GM12873 (cell line): ENCODE data around the gene OLFM2.

Source experiments
- TF ChIP-seq, protein P1 (sequence below): IDR thresholded peaks from 2 replicates; pipeline ENCODE4 v1.5.1; 2012; ENCODE audit warnings: low read depth, mild to moderate bottlenecking, moderate library complexity, low read length, control low read depth; ENCODE audit not compliant: insufficient read depth; ENCODE audit errors: missing control alignments

The OLFM2 gene

DNA sequence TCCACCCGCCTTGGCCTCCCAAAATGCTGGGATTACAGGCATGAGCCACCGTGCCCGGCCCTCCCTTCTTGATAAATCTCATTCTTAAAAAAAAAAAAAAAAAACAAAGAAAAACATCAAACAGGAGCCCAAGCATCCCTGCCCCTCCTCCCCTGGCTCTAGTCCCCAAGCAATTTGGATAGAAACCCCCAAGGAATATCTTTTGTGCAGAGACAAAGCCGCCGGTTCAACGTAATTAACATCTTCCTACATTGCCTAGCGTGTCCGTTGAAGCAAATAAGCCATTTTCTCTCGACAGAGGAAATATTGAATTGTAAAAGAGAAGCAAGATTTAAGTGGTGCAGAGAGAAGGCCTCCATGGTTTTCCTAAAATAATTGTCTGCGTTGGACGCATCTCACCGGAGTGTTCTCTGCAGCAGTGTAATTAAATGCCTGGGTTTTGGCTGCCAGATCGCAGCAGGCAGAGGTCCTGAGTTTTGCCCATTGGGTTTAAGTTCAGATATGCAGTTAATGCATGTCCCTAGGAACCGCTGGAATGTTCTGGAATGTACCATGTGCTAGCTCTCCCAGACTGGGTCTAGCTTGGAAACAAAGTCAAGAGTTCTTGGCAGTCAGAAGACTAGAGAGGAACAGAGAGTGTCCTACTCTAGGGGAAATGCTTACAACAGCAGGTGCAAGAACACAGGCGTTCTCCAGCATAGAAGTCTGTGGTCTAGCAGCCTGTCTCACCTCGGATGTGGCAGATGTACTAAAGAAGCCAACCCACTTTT, 70.4 kb downstream of the OLFM2 start:
- TF ChIP-seq, protein P1, sequence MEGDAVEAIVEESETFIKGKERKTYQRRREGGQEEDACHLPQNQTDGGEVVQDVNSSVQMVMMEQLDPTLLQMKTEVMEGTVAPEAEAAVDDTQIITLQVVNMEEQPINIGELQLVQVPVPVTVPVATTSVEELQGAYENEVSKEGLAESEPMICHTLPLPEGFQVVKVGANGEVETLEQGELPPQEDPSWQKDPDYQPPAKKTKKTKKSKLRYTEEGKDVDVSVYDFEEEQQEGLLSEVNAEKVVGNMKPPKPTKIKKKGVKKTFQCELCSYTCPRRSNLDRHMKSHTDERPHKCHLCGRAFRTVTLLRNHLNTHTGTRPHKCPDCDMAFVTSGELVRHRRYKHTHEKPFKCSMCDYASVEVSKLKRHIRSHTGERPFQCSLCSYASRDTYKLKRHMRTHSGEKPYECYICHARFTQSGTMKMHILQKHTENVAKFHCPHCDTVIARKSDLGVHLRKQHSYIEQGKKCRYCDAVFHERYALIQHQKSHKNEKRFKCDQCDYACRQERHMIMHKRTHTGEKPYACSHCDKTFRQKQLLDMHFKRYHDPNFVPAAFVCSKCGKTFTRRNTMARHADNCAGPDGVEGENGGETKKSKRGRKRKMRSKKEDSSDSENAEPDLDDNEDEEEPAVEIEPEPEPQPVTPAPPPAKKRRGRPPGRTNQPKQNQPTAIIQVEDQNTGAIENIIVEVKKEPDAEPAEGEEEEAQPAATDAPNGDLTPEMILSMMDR = no peak

DNA sequence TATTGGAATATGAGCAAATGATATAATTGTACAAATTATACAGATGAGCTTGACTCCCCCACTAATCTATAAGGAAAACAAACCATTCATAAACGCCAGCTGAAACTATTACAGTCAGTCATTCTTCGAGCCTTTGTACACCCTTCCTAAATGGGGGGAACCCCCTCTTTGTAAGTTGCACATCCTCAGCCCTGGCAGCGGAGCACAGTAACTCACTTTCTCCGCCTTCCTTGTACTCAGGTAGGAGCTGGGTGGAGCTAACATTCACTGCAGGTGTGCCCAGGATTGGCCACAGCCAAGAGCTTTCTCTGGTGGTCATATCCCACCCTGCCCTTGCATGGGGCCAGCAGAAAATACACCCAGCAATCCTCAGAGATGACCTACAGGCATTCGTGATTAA, 72.6 kb downstream of the OLFM2 start:
- TF ChIP-seq, protein P1 = no peak

DNA sequence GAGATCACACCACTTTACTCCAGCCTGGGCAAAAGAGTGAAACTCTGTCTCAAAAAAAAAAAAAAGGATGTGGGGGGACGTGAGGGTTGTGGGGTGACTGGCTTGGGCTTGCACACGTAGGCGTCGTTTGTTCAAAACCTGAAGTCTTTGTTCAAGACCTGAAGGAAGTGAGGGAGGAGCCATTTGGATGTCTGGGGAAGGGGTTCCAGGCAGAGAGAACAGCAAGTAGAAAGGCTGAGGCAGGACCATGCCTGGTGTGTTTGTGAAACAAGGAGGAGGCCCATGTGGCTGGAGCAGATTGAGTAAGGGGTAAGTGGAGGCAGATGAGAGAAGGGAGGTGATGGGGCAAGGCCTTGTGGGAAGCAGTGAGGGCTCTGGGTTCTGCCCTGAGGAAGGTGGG, 73.4 kb downstream of the OLFM2 start:
- TF ChIP-seq, protein P1 = no peak

DNA sequence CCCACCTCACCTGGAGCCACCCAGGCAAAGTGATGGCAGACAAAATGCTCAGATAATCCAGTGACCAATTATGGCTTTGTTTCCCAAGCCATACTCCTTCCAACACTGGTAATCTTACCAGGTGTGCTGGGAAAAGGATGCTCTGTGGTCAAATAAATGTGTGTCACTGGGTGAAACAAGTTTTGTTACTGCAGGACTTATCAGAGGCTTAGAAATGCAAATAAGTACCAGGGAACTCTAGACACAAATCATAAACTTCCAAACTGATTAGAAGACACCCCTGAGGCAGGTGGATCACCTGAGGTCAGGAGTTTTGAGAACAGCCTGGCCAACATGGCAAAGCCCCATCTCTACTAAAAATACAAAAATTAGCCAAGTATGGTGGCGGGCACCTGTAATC, 74.8 kb downstream of the OLFM2 start:
- TF ChIP-seq, protein P1 = no peak

DNA sequence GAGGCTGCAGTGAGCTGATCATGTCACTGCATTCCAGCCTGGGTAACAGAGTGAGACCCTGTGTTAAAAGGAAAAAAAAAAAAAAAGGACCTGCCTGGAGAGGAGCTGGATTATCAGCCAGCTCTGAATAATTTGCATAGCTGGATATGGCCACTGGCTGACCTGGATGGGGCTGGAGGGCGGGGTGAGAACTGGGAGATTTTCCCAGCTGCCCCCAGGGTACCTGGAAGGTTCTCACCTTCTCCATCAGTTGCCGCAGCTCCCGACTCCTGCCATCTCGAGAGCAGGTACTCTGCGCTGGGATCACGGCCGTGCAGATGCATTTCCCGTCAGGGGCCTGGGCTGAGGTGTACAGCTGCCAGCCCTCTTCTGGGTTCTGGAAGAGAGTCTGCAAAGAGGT, 75.9 kb downstream of the OLFM2 start:
- TF ChIP-seq, protein P1 = no peak

DNA sequence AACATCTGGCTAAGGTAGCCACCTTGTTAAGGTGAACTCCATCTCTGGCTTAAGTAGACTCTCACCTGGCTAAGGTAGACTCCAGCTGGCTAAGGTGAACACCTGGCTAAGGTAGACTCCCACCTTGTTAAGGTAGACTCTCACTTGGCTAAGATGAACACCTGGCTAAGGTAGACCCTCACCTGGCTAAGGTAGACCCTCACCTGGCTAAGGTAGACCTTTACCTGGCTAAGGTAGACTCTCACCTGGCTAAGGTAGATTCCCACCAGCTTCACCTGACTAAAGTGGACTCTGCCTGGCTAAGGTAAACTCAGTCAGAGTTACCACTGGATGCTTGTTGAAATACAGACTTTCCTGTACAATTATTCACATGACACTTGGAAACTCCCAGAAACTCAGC, 77.5 kb downstream of the OLFM2 start:
- TF ChIP-seq, protein P1 = no peak

DNA sequence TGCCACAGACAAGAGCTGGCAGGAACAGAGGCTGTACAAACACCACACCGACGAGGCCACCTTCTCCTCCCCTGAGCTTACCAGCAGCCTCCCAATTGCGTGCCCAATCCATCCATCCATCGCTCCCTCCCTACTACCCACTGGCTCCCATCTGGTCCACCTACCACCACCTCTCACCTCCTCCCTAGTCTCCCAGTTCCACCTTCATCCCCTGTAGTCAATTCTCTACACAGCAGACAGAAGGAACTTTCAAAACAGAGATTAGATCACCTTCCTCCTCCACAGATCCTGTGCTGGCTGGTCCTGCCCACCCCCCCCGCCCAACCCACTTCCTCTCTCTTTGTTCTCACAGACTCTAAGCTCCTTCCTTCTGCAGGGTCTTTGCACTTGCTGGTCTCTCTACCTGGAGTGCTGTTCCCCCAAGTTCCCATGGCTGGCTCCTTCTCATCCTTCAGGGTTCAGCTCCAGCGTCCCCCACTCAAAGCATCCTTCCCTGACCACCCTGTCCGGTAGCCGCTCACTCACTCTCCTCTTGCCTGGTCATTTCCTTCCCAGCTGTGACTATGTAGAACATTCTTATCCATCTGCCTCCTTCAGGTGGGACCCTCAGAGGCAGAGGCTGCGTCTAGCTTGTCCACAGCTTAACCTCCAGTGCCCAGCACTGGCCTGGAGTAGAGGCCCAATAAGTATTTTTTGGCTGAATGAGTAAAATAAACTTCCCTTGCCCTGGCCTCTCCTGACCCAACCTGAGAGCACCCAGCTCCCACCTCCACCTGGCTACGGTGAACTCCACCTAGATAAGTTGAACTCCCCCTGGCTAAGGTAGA, 78.2 kb downstream of the OLFM2 start:
- TF ChIP-seq, protein P1 = no peak
